Glomerular visceral epithelial cell (primary cell): ENCODE results near the gene PRAC1.

Experiments
- DNase-seq: peaks from one replicate; pipeline ENCODE4 v3.0.0-alpha.2; 2016; ENCODE audit errors: extremely low spot score

PRAC1 gene

GRCh38 chr17:48747445-48748363 lies 25.4 kb upstream of the PRAC1 start:
- DNase-seq: no peak

DNA sequence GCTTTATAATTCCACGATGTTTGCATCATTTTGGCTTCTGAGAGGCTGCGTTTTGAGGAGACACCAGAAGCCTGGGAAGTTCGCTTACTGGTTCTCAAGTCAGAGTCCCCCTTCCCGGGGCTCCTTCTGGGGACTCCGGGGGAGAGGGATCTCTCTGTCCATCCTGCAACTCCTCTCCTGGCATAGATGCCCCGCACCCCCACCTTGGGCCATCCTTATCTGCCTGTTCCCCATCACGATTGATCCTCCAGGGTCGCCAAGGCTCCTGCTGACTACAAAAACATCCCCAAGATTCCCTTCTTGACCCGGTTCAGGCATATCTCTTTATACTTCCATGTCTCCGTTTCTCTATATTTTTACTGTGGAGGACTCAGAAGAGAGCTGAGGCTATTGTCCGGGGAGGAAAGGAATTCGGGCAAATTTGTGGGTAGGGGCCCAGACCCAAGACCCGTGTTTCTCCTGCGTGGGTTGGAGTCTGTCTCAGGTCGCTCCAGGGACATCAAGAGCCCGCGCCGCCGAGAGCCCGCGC lies 24.7 kb upstream of the PRAC1 start:
- no peak for DNase-seq

GRCh38 chr17:48745381-48746275 lies 23.3 kb upstream of the PRAC1 start:
- no peak for DNase-seq

GRCh38 chr17:48740537-48740936 lies 18.2 kb upstream of the PRAC1 start:
- no peak for DNase-seq

GRCh38 chr17:48738803-48739526 lies 16.6 kb upstream of the PRAC1 start:
- DNase-seq: no peak

- DNase-seq: no peak
These were observed 16.1 kb upstream of the PRAC1 start for GRCh38 chr17:48738424-48738802.

DNA sequence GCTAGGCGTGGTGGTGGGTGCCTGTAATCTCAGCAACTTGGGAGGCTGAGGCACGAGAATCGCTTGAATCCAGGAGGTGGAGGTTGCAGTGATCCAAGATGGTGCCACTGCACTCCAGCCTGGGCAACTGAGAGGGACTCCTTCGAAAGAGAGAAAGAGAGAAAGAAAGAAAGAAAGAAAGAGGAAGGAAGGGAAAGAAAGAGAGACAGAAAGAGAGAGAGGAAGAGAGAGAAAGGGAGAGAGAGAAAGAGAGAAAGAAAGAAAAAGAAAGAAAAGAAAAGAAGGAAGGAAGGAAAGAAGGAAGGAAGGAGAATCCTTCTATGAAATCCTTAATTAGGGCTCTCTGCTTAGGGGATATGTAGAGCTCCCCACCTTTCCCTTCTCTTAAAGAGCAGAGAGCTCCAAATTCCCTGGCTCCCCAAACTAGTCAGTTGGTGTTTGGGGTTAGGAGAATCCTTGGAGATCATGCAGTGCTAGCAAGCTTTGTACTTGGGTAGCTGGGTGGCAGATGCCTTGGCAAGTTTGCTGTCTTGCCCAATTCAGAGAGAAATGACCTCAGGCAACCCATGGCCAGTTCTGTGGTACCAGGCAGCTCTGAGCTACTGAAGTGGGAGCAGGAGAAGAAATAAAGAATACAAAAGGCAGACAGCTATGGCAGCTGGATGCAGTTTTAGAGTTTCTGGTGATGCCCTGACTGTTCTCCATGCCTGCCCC lies 15.2 kb upstream of the PRAC1 start:
- no peak for DNase-seq

DNA sequence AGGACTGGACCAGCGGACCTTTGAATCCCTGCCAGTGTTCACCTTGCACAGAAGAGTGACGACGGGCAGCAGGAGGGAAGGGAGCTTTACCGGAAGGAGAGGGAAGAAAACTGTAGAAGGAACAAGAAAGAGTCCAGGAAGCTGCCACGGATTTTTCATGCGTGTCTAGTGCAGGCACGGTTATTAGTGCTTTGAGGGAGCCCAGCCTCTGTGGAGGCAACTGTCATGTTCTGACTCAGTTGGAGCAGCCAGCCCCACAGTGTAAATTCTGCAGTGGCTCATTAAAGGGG lies 12.7 kb upstream of the PRAC1 start:
- no peak for DNase-seq

- no peak for DNase-seq
These were observed 12.2 kb upstream of the PRAC1 start for GRCh38 chr17:48734333-48735061.

GRCh38 chr17:48733632-48734328 lies 11.5 kb upstream of the PRAC1 start:
- DNase-seq: no peak

- DNase-seq: no peak
These were observed 10.6 kb upstream of the PRAC1 start for GRCh38 chr17:48732688-48733629.

DNA sequence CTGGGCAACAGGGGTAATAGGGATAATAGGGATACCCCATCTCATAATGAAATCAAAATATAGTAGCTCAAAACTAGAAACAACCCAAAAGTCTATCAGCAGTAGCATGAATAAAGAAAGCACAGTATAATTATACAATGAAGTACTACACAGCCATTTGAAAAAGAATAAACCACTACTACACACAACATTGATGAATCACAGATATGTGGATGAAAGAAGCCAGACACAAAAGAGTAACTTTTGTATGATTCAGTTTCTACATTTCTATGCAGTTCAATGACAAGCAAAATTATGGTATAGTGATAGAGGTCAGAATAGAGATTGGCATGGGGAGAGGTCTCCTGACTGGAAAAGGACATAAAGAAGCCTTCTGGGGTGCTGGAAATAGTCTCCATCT lies 9.0 kb upstream of the PRAC1 start:
- DNase-seq: no peak

- DNase-seq: no peak
These were observed 7.9 kb upstream of the PRAC1 start for GRCh38 chr17:48730240-48730550.

DNA sequence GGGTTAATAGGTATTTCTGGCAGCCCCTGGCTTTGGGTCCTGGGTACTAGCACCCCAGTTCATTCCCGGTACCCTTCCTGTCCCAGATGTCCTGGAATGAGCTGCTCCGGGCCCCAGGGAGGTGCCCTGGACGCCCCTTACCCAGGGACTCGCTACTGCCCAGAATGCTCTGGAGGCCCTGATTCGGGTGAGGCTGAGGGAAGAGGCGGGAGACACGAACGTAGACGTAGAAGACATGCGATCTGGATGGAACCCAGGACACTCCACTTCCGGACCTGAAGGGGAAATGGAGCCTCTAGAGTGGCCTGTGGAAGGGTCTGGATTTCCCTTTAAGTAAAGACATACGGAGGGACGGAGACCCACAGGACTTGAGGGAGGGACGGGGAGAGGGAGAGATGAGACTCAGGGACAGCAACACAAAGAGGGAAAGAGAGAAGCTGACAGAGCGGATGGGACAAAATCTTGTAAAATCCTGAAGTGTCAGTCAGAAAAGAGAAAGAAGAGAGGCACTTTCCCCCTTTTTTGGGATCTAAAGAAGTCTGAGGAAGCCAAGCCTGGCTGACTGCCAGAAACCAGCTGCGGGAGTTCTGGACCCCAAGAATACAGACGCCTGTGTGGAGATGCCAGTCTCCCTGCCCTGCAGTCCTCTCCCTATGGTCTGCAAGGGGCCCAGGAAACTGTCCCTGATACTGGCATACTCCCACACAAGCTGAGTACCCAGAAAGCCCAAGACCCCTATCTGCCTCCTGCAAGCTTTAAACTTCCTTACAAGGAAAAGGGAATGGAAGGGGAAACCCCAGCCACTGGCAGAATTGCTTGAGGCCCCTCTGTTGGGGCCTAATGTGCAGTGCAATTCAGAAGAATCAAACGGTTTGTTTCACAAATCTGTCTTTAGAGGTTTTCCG lies 7.3 kb upstream of the PRAC1 start:
- DNase-seq: no peak

- no peak for DNase-seq
These were observed 6.2 kb upstream of the PRAC1 start, which contains the start of gene HOXB13 for GRCh38 chr17:48728232-48729231. Gene HOXB13, minus strand, starts transcription at chr17:48728750. Its CDS starts 157 bp downstream, at chr17:48728593.

DNA sequence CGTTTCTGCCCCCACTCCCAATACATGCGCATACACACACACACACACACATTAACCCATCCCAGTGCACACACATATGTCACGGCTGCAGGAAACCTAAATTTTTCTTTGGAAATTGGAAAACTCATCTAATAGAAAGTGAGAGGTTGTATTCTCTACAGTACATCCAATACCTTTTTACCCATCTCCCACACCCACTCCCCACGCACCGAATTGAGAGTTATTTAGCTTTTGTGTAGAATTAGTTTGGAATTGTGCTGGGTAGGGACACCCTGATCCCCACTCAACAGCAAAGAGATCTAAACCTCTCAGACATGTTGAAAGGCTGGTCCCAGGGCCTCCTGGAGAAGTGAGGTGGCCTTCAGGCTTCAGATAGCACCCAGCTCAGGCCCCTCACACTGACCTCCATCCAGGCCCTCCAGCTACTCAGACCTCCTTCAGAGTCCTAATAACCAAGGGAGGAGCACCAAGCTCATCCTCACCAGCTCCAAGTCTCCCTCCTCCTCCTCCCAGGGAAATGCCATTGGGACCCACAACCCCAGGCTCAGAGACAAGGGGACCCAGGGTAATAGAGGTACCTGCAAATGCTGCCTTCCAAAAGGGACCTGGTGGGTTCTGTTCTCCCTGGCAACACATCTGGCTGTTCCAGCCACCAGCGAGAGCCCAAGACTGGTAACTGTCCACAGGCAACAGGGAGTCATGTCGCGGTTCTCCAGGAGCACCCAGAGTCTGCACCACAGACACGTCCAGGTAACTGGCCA lies 5.3 kb upstream of the PRAC1 start:
- DNase-seq: no peak
